Endometrial microvascular endothelial cells (primary cell): ENCODE results near the gene SPRED2. TPM values are rescaled to one million over a fixed set of nuclear protein-coding genes. Genes with fewer than 3 reads are reported as not detected.

Source experiments
- in situ Hi-C: cut with HindIII; loops from 2 replicates; pipeline ENCODE4 v1.10.0; 2017; ENCODE audit warnings: low sequenced_read_pairs, low pct_unique_long_range_greater_than_20kb; ENCODE audit errors: inconsistent ontology term
- total RNA-seq: library from RNA; depleted of rRNA; stranded (reverse); fragments of >200 nt; gene quantifications from one replicate; pipeline ENCODE4 v1.2.3, GENCODE V29; 2015; ENCODE audit errors: inconsistent ontology term

The SPRED2 gene
- total RNA-seq, 1 donor from 2014 or later, result 8.5 TPM

- in situ Hi-C loops, result no loop called here
Observed at GRCh38 chr2:65375723-65376122, 56.7 kb downstream of the SPRED2 start.

- in situ Hi-C loops, result no loop called here
Observed at GRCh38 chr2:65374999-65375398, 57.4 kb downstream of the SPRED2 start.

GRCh38 chr2:65374575-65374974 lies 57.8 kb downstream of the SPRED2 start:
- in situ Hi-C loops, result no loop called here

- in situ Hi-C loops, result no loop called here
Observed at GRCh38 chr2:65373365-65373918, 59.0 kb downstream of the SPRED2 start.

GRCh38 chr2:65372619-65373018 lies 59.8 kb downstream of the SPRED2 start:
- in situ Hi-C loops, result no loop called here

GRCh38 chr2:65371074-65371434 lies 61.3 kb downstream of the SPRED2 start:
- in situ Hi-C loops, result no loop called here

GRCh38 chr2:65370387-65371073 lies 61.9 kb downstream of the SPRED2 start:
- in situ Hi-C loops, result no loop called here

- in situ Hi-C loops, result no loop called here
Observed at GRCh38 chr2:65369980-65370379, 62.4 kb downstream of the SPRED2 start.

- in situ Hi-C loops, result no loop called here
Observed at GRCh38 chr2:65369574-65369973, 62.8 kb downstream of the SPRED2 start.

GRCh38 chr2:65368468-65368867 lies 63.9 kb downstream of the SPRED2 start:
- in situ Hi-C loops, result no loop called here

- in situ Hi-C loops, result no loop called here
Observed at GRCh38 chr2:65367524-65367923, 64.9 kb downstream of the SPRED2 start.

GRCh38 chr2:65366595-65367125 lies 65.7 kb downstream of the SPRED2 start:
- in situ Hi-C loops, result no loop called here

- in situ Hi-C loops, result no loop called here
Observed at GRCh38 chr2:65364986-65365733, 67.2 kb downstream of the SPRED2 start.

GRCh38 chr2:65363879-65364666 lies 68.3 kb downstream of the SPRED2 start:
- in situ Hi-C loops, result no loop called here

GRCh38 chr2:65361623-65362022 lies 70.8 kb downstream of the SPRED2 start:
- in situ Hi-C loops, result no loop called here

GRCh38 chr2:65360441-65360840 lies 72.0 kb downstream of the SPRED2 start:
- in situ Hi-C loops, result no loop called here

- in situ Hi-C loops, result no loop called here
Observed at GRCh38 chr2:65358678-65359400, 73.6 kb downstream of the SPRED2 start.

GRCh38 chr2:65357959-65358294 lies 74.5 kb downstream of the SPRED2 start:
- in situ Hi-C loops, result no loop called here
